HepG2 (cell line): Measurements from ENCODE around the gene ALDH4A1. TPM values are rescaled to one million over a fixed set of nuclear protein-coding genes. Genes with fewer than 3 reads are reported as not detected.

Experiments
- EED ChIP-seq: sonication (generic); formaldehyde crosslinking; IDR thresholded peaks from 2 replicates; pipeline ENCODE4 v1.5.0; 2020; ENCODE audit warnings: mild to moderate bottlenecking, missing genetic modification reagents
- EZH2 ChIP-seq: conservative IDR thresholded peaks from 2 replicates; pipeline ENCODE4 v1.6.1; 2012; ENCODE audit warnings: mild to moderate bottlenecking, low read depth, low read length, moderate library complexity
- JDP2 ChIP-seq: sonication (generic); formaldehyde crosslinking; IDR thresholded peaks from 2 replicates; pipeline ENCODE4 v1.8.1; 2022; ENCODE audit warnings: missing genetic modification reagents, borderline replicate concordance
- KLF12 ChIP-seq: sonication (generic); formaldehyde crosslinking; IDR thresholded peaks from 2 replicates; pipeline ENCODE4 v1.4.0; 2020; ENCODE audit warnings: missing genetic modification reagents, borderline replicate concordance
- MBD4 ChIP-seq: IDR thresholded peaks from 2 replicates; pipeline ENCODE4 v1.6.1; 2012; ENCODE audit warnings: low read length, inconsistent platforms, borderline replicate concordance
- NCOR1 ChIP-seq: fragments of 200-600 bp; sonication (generic); IDR thresholded peaks from 2 replicates; pipeline ENCODE4 v1.7.0; 2017; ENCODE audit warnings: antibody characterized with exemption, low read length, borderline replicate concordance
- NR3C1 ChIP-seq: sonication (generic); formaldehyde crosslinking; IDR thresholded peaks from 2 replicates; pipeline ENCODE4 v1.4.0; 2020; ENCODE audit warnings: missing genetic modification reagents
- RFXAP ChIP-seq: sonication (generic); formaldehyde crosslinking; IDR thresholded peaks from 2 replicates; pipeline ENCODE4 v1.4.0; 2020; ENCODE audit warnings: missing genetic modification reagents, borderline replicate concordance
- ZKSCAN5 ChIP-seq: sonication (generic); formaldehyde crosslinking; IDR thresholded peaks from 2 replicates; pipeline ENCODE4 v1.5.1; 2020; ENCODE audit warnings: mild to moderate bottlenecking, missing genetic modification reagents
- ZNF318 ChIP-seq: sonication (generic); formaldehyde crosslinking; IDR thresholded peaks from 2 replicates; pipeline ENCODE4 v1.4.0; 2020; ENCODE audit warnings: mild to moderate bottlenecking, missing genetic modification reagents
- ZNF34 ChIP-seq: sonication (generic); formaldehyde crosslinking; IDR thresholded peaks from 2 replicates; pipeline ENCODE4 v1.4.0; 2020; ENCODE audit warnings: mild to moderate bottlenecking, missing genetic modification reagents, borderline replicate concordance
- ZNF432 ChIP-seq: sonication (generic); formaldehyde crosslinking; IDR thresholded peaks from 2 replicates; pipeline ENCODE4 v1.5.0; 2020; ENCODE audit warnings: missing genetic modification reagents, mild to moderate bottlenecking, borderline replicate concordance
- ZNF530 ChIP-seq: sonication (generic); formaldehyde crosslinking; IDR thresholded peaks from 2 replicates; pipeline ENCODE4 v1.5.0; 2020; ENCODE audit warnings: low read depth, mild to moderate bottlenecking, missing genetic modification reagents
- ZNF737 ChIP-seq: sonication (generic); formaldehyde crosslinking; IDR thresholded peaks from 2 replicates; pipeline ENCODE4 v1.5.0; 2020; ENCODE audit warnings: missing genetic modification reagents, mild to moderate bottlenecking, borderline replicate concordance
- polyA plus RNA-seq, 8 experiments: library from polyadenylated mRNA; depleted of rRNA in 3 of 8; stranded (reverse) in 7 of 8; unstranded in 1 of 8; fragments of >200 nt; fragmentation: Illumina TruSeq in 4 of 8; extraction: Trizol in 4 of 8; gene quantifications; 2 replicates each; pipeline versions ENCODE4 v1.2.1 to v1.2.3, GENCODE V29; 2011 to 2016; ENCODE audit warnings: low read depth in 4 of 8, missing spikeins in 1 of 8, mixed read lengths in 1 of 8; ENCODE audit not compliant: insufficient read depth in 1 of 8
- total RNA-seq, 5 experiments: library from RNA; depleted of rRNA; stranded (reverse); fragments of >200 nt; fragmentation: Illumina TruSeq; extraction: Trizol; gene quantifications; 2 replicates each; pipeline ENCODE4 v1.2.3, GENCODE V29; 2016; ENCODE audit warnings: low read depth in 1 of 5
- TF ChIP-seq, protein P1 (sequence below): sonication (generic); formaldehyde crosslinking; IDR thresholded peaks from 2 replicates; pipeline ENCODE4 v1.4.0; 2020; ENCODE audit warnings: missing genetic modification reagents; ENCODE audit errors: not compliant biosample characterization
- TF ChIP-seq, protein P2 (sequence below): sonication (generic); formaldehyde crosslinking; conservative IDR thresholded peaks from 2 replicates; pipeline ENCODE4 v1.8.0; 2022; ENCODE audit warnings: mild to moderate bottlenecking, moderate library complexity, missing genetic modification reagents
- TF ChIP-seq, protein P3 (sequence below): sonication (generic); formaldehyde crosslinking; IDR thresholded peaks from 2 replicates; pipeline ENCODE4 v1.5.0; 2020; ENCODE audit warnings: missing genetic modification reagents, mild to moderate bottlenecking, borderline replicate concordance

ALDH4A1 gene
- total and polyA plus RNA-seq, 2 of the 13 experiments (the other 11 are each of a cell fraction or from before 2014, with no cell fraction given): 76.4 to 240 TPM

DNA sequence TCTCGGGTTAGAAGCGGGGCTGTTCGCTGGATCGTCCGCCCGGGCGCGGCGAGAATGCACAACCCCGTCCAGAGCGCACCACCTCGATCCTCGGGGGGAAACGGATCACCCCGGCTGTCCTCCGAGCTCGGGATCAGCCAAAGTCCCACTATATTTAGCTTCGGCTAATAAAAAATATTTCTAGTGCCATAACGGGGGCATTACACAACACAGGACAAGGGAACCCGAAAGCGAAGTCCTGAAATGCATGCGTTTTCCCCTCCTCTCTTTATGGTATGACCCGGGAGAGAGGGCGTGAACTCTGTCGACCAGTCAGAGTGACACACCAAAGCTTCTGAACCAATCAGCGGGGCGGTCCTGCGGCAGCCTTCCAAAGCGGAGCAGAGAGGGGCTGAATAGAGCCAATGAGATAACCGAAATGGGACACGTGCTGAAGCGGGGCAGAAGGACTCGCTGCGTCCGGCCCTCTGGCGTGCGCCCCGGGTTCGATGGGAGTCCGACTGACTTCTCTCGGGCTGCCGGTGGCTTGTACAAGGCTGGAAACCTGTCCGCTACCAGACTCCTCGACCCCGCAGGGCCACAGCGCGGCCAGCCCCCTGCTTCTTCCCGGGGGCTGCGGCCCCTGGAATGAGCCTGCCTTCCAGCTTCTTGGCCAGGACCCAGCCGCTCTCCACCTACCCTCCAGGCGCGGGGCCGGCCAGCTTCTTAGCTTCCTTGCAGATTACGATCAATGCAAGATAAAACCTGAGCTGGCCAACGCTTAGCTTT is at the start of gene ALDH4A1 (continued):
- no peak for TF ChIP-seq ZNF318 (CRISPR knock-in tag)
- 0 out of 2 replicates have a peak, but pooled peaks have one; percentile 48 for TF ChIP-seq RFXAP (CRISPR knock-in tag)
- TF ChIP-seq, protein P1, sequence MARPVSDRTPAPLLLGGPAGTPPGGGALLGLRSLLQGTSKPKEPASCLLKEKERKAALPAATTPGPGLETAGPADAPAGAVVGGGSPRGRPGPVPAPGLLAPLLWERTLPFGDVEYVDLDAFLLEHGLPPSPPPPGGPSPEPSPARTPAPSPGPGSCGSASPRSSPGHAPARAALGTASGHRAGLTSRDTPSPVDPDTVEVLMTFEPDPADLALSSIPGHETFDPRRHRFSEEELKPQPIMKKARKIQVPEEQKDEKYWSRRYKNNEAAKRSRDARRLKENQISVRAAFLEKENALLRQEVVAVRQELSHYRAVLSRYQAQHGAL (CRISPR knock-in tag): no peak
- peak; percentile 52; the same call in 1 of the 2 replicates for TF ChIP-seq EED (CRISPR knock-in tag)
- TF ChIP-seq ZNF530 (CRISPR knock-in tag): no peak
- TF ChIP-seq KLF12 (CRISPR knock-in tag): no peak
- no peak for TF ChIP-seq ZNF737 (CRISPR knock-in tag)
- TF ChIP-seq EZH2: no peak
- no peak for TF ChIP-seq NR3C1
- no peak for TF ChIP-seq ZKSCAN5 (CRISPR knock-in tag)
- no peak for TF ChIP-seq JDP2 (CRISPR knock-in tag)
- TF ChIP-seq MBD4: no peak
- TF ChIP-seq, protein P2, sequence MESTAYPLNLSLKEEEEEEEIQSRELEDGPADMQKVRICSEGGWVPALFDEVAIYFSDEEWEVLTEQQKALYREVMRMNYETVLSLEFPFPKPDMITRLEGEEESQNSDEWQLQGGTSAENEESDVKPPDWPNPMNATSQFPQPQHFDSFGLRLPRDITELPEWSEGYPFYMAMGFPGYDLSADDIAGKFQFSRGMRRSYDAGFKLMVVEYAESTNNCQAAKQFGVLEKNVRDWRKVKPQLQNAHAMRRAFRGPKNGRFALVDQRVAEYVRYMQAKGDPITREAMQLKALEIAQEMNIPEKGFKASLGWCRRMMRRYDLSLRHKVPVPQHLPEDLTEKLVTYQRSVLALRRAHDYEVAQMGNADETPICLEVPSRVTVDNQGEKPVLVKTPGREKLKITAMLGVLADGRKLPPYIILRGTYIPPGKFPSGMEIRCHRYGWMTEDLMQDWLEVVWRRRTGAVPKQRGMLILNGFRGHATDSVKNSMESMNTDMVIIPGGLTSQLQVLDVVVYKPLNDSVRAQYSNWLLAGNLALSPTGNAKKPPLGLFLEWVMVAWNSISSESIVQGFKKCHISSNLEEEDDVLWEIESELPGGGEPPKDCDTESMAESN (CRISPR knock-in tag): peak; percentile 27; the same call in 1 of the 2 replicates
- TF ChIP-seq ZNF34: no peak
- TF ChIP-seq NCOR1: no peak
- TF ChIP-seq, protein P3, sequence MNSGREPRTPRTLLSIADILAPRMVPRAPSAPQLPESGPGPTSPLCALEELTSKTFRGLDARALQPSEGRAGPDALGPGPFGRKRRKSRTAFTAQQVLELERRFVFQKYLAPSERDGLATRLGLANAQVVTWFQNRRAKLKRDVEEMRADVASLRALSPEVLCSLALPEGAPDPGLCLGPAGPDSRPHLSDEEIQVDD (CRISPR knock-in tag): no peak
- TF ChIP-seq ZNF432: no peak
